Right cardiac atrium (tissue), 5 donors: ENCODE measurements around the gene XAB2. TPM values are rescaled to one million over a fixed set of nuclear protein-coding genes. Genes with fewer than 3 reads are reported as not detected.

Experiments
- microRNA-seq, 2 donors: library from miRNA; unstranded; fragments of <30 nt; microRNA quantifications; one replicate each; pipeline ENCODE4 v1.2.0, GENCODE V29; 2020 to 2021
- polyA plus RNA-seq: library from polyadenylated mRNA; stranded (reverse); fragments of 200-250 nt; gene quantifications from one replicate; pipeline ENCODE4 v1.2.3, GENCODE V29; 2013
- total RNA-seq, 4 donors: library from RNA; stranded (reverse); fragmentation: NEBNext Ultra II Directional; extraction: Animal tissue kit (Norgen Biotek cat#: 25700); gene quantifications; one replicate each; pipeline ENCODE4 v1.2.1, GENCODE V29; 2021
- donor health status: healthy with polysubstance abuse.
- donor health status: DM: no; HTN: yes; CAD: no.
- donor health status: DM: no; HTN: no; CAD: no.
- donor health status: DM: no; HTN: yes; CAD: no; lungs with severe emphysema.
- donor health status: DM: yes; HTN: yes; CAD: no.

The XAB2 gene
- total and polyA plus RNA-seq, 5 donors = 18.9 to 27.3 (median 25.0) TPM

Small RNA genes lying within 50 kb of the gene (microRNA-seq; reads per million reads assigned to microRNA genes)
- gene MIR6792 = 0 reads per million in 2 donors

Other genes with a start within 250 kb of the XAB2 start
- 1 to 10 TPM; 1.5 to 2.5 (median 2.3) TPM for gene PEX11G, start 140.5 kb downstream of the XAB2 start, total RNA-seq
- gene PEX11G, start 140.5 kb downstream of the XAB2 start, polyA plus RNA-seq = 3.2 TPM
- gene ZNF358, start 113.4 kb downstream of the XAB2 start, total RNA-seq = 100 to 1,000 TPM; 101 to 120 (median 115) TPM
- gene ZNF358, start 113.4 kb downstream of the XAB2 start, polyA plus RNA-seq = 143 TPM
- gene MCOLN1, start 106.9 kb downstream of the XAB2 start, total RNA-seq = 10 to 100 TPM; 19.5 to 24.4 (median 21.8) TPM
- gene MCOLN1, start 106.9 kb downstream of the XAB2 start, polyA plus RNA-seq = 20.7 TPM
- gene PNPLA6, start 93.8 kb downstream of the XAB2 start, total RNA-seq = 10 to 100 TPM; 53.4 to 70.9 (median 65.4) TPM
- 33.5 TPM for gene PNPLA6, start 93.8 kb downstream of the XAB2 start, polyA plus RNA-seq
- under 1 TPM; 0.20 to 0.71 (median 0.38) TPM for gene CAMSAP3, start 33.7 kb downstream of the XAB2 start, total RNA-seq
- 0.29 TPM for gene CAMSAP3, start 33.7 kb downstream of the XAB2 start, polyA plus RNA-seq
- gene PET100, start 248 bp upstream of the XAB2 start, total RNA-seq = 100 to 1,000 TPM; 136 to 194 (median 167) TPM
- gene PET100, start 248 bp upstream of the XAB2 start, polyA plus RNA-seq = 191 TPM
- not detected for gene PCP2, start 4.2 kb upstream of the XAB2 start, total RNA-seq
- 0.34 TPM for gene PCP2, start 4.2 kb upstream of the XAB2 start, polyA plus RNA-seq
- gene STXBP2, start 7.6 kb upstream of the XAB2 start, total RNA-seq = 10 to 100 TPM in 1 of 4 donors, 1 to 10 TPM in 3; 6.8 to 12.1 (median 9.2) TPM
- gene STXBP2, start 7.6 kb upstream of the XAB2 start, polyA plus RNA-seq = 5.0 TPM
- 1 to 10 TPM in 1 of 4 donors, under 1 TPM in 2, not detected in 1; 0.49 to 1.7 (median 0.78) TPM for gene RETN, start 39.5 kb upstream of the XAB2 start, total RNA-seq
- 7.2 TPM for gene RETN, start 39.5 kb upstream of the XAB2 start, polyA plus RNA-seq
- under 1 TPM; 0.17 to 0.85 (median 0.47) TPM for gene MCEMP1, start 47.5 kb upstream of the XAB2 start, total RNA-seq
- 0.50 TPM for gene MCEMP1, start 47.5 kb upstream of the XAB2 start, polyA plus RNA-seq
- 100 to 1,000 TPM in 1 of 4 donors, 10 to 100 TPM in 3; 94.8 to 121 (median 97.1) TPM for gene TRAPPC5, start 51.3 kb upstream of the XAB2 start, total RNA-seq
- 93.4 TPM for gene TRAPPC5, start 51.3 kb upstream of the XAB2 start, polyA plus RNA-seq
- not detected for gene FCER2, start 72.6 kb upstream of the XAB2 start, total RNA-seq
- gene FCER2, start 72.6 kb upstream of the XAB2 start, polyA plus RNA-seq = 0.09 TPM
- gene CLEC4G, start 102.6 kb upstream of the XAB2 start, total RNA-seq = 1 to 10 TPM in 2 of 4 donors, under 1 TPM in 2; 0.54 to 1.6 (median 1.1) TPM
- gene CLEC4G, start 102.6 kb upstream of the XAB2 start, polyA plus RNA-seq = 0.32 TPM
- gene CD209, start 118.0 kb upstream of the XAB2 start, total RNA-seq = 10 to 100 TPM in 1 of 4 donors, 1 to 10 TPM in 3; 3.7 to 10.7 (median 9.1) TPM
- gene CD209, start 118.0 kb upstream of the XAB2 start, polyA plus RNA-seq = 0.68 TPM
- not detected for gene CLEC4M, start 133.7 kb upstream of the XAB2 start, total RNA-seq
- gene CLEC4M, start 133.7 kb upstream of the XAB2 start, polyA plus RNA-seq = not detected
- gene EVI5L, start 200.7 kb upstream of the XAB2 start, total RNA-seq = 10 to 100 TPM; 17.7 to 20.5 (median 18.6) TPM
- 22.2 TPM for gene EVI5L, start 200.7 kb upstream of the XAB2 start, polyA plus RNA-seq
- under 1 TPM in 2 of 4 donors, not detected in 2; 0.29 to 0.34 TPM for gene PRR36, start 244.8 kb upstream of the XAB2 start, total RNA-seq
- 0.11 TPM for gene PRR36, start 244.8 kb upstream of the XAB2 start, polyA plus RNA-seq